Measurements from ENCODE around the gene DNAH17.

DNA sequence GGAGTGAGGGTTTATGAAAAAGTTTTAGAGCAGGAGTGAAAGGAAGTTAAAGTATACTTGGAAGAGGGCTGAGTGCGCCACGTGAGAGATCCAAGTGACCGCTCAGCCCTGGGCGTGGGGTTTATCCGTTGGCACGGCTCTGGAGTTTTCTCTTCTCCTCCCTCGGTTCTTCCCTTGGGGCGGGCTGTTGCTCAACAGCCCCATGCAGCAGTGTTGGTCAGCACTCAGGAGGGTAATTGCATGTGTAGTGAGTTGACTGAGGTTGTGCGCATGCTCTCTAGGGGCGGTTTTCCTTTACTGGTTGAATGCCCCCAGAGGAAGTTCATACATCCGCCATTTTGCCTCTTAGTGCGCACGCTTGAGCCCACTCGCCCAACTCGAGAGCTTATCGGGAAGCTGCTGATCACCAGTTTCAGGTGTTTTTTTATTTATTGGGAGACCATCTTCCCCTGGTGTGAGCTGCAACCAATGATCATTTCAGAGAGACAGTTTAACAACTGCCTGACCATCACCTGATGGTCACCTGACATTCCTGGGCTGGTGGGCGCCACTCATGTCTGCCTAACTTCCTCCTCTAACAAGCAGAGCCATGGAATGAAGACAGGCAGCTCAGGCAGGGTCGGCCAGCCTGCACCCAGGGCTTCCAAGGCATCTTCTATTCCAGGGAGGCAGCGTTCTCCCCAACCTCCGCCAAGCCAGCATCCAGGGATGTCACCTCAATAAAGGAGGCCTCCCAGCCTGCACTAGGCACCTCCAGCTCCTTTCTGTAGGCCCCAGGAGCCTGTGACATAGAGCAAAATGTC, 41.3 kb upstream of the DNAH17 start:
- TF ChIP-seq, protein P1, sequence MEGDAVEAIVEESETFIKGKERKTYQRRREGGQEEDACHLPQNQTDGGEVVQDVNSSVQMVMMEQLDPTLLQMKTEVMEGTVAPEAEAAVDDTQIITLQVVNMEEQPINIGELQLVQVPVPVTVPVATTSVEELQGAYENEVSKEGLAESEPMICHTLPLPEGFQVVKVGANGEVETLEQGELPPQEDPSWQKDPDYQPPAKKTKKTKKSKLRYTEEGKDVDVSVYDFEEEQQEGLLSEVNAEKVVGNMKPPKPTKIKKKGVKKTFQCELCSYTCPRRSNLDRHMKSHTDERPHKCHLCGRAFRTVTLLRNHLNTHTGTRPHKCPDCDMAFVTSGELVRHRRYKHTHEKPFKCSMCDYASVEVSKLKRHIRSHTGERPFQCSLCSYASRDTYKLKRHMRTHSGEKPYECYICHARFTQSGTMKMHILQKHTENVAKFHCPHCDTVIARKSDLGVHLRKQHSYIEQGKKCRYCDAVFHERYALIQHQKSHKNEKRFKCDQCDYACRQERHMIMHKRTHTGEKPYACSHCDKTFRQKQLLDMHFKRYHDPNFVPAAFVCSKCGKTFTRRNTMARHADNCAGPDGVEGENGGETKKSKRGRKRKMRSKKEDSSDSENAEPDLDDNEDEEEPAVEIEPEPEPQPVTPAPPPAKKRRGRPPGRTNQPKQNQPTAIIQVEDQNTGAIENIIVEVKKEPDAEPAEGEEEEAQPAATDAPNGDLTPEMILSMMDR (IDR thresholded peaks at IDR 0.05; ENCODE audit: extremely low read depth in 1 of 2, insufficient read depth in 1 of 2, low read depth in 1 of 2, low read length in 2 of 2) = no peak
- no peak for TF ChIP-seq POLR2A (IDR thresholded peaks at IDR 0.05; ENCODE audit: low read depth, low read length)
- no peak for TF ChIP-seq EZH2 (IDR thresholded peaks at IDR 0.05; ENCODE audit: borderline replicate concordance, low read depth, low read length, severe bottlenecking)
- TF ChIP-seq, protein P2, sequence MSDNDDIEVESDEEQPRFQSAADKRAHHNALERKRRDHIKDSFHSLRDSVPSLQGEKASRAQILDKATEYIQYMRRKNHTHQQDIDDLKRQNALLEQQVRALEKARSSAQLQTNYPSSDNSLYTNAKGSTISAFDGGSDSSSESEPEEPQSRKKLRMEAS (IDR thresholded peaks at IDR 0.05; ENCODE audit: insufficient read depth, insufficient read length) = no peak
- TF ChIP-seq POLR2AphosphoS5 (IDR thresholded peaks at IDR 0.05; ENCODE audit: insufficient read depth, low read depth, low read length) = no peak
- no peak for TF ChIP-seq JUN (IDR thresholded peaks at IDR 0.05; ENCODE audit: borderline replicate concordance, insufficient read depth, insufficient read length, low read depth)
- no peak for TF ChIP-seq MYC (IDR thresholded peaks at IDR 0.05; ENCODE audit: low read depth, low read length)

Measured in endothelial cell of umbilical vein (primary cell).